OCI-LY7 (cell line): ENCODE data around the gene ODF4. TPM values are rescaled to one million over a fixed set of nuclear protein-coding genes. Genes with fewer than 3 reads are reported as not detected.
"Not testable (repeated sequence)": the region's sequence is repeated elsewhere in the genome, so short reads cannot be mapped to it uniquely, and the experiment has no call there.

Source experiments
- BruUV-seq: library from RNA; stranded (reverse); fragments of 400-500 nt; replicated peaks from 2 replicates; lab custom pipeline; 2021; lab: Mats Ljungman, UMichigan
- CTCF ChIA-PET: fragments of 300-600 bp; sonication (Branson Sonifier 250); formaldehyde crosslinking; loops from one replicate; lab custom pipeline; 2022; ENCODE audit warnings: antibody characterized with exemption; ENCODE audit not compliant: unreplicated experiment; lab: Charles Lee
- POLR2A ChIA-PET: fragments of 300-600 bp; sonication (Branson Sonifier 250); formaldehyde crosslinking; loops from one replicate; lab custom pipeline; 2022; ENCODE audit warnings: antibody characterized with exemption; lab: Charles Lee
- DNase-seq: peaks from one replicate; pipeline ENCODE4 v3.0.0-alpha.2; 2015; ENCODE audit warnings: low spot score
- H2AFZ ChIP-seq: fragments of 200-600 bp; sonication (generic), shearing (Covaris generic); 2 replicates; pipeline ENCODE4 v1.6.1; 2014; ENCODE audit warnings: mild to moderate bottlenecking, antibody characterized with exemption, low read length, moderate library complexity
- H3K27ac ChIP-seq: fragments of 200-600 bp; sonication (generic); 2 replicates; pipeline ENCODE4 v1.5.1; 2014; ENCODE audit warnings: mixed run types, low read depth, mild to moderate bottlenecking, moderate library complexity, low read length, inconsistent platforms; ENCODE audit not compliant: poor library complexity, severe bottlenecking
- H3K36me3 ChIP-seq: fragments of 200-600 bp; sonication (generic); 2 replicates; pipeline ENCODE4 v1.6.1; 2014; ENCODE audit warnings: mild to moderate bottlenecking, antibody characterized with exemption, low read length, moderate library complexity, mixed read lengths; ENCODE audit not compliant: insufficient read depth
- H3K4me1 ChIP-seq: fragments of 200-600 bp; sonication (generic); 2 replicates; pipeline ENCODE4 v1.5.1; 2014; ENCODE audit warnings: mild to moderate bottlenecking, low read length; ENCODE audit not compliant: insufficient read depth, poor library complexity, severe bottlenecking
- H3K4me2 ChIP-seq: fragments of 200-600 bp; sonication (generic); 2 replicates; pipeline ENCODE4 v1.6.1; 2014; ENCODE audit warnings: mild to moderate bottlenecking, low read length
- H3K4me3 ChIP-seq: fragments of 200-600 bp; sonication (generic); 2 replicates; pipeline ENCODE4 v1.5.1; 2014; ENCODE audit warnings: mild to moderate bottlenecking, low read depth, low read length; ENCODE audit not compliant: poor library complexity, severe bottlenecking
- H3K79me2 ChIP-seq: fragments of 200-600 bp; sonication (generic); 2 replicates; pipeline ENCODE4 v1.6.1; 2016; ENCODE audit warnings: low read depth, mild to moderate bottlenecking, low read length, moderate library complexity, mixed read lengths; ENCODE audit not compliant: insufficient read depth
- H3K9me2 ChIP-seq: fragments of 200-600 bp; sonication (generic); 2 replicates; pipeline ENCODE4 v1.6.1; 2016; ENCODE audit warnings: mild to moderate bottlenecking, low read length, mixed read lengths; ENCODE audit not compliant: insufficient read depth
- H3K9me3 ChIP-seq: fragments of 200-600 bp; sonication (generic); 2 replicates; pipeline ENCODE4 v1.6.1; 2014; ENCODE audit warnings: mild to moderate bottlenecking, mixed run types, low read length, mixed read lengths
- H4K20me1 ChIP-seq: fragments of 200-600 bp; sonication (generic); 2 replicates; pipeline ENCODE4 v1.6.1; 2014; ENCODE audit warnings: mild to moderate bottlenecking, antibody characterized with exemption, low read length, moderate library complexity, mixed read lengths; ENCODE audit not compliant: insufficient read depth
- CTCF ChIP-seq: fragments of 200-600 bp; sonication (generic); conservative IDR thresholded peaks from 2 replicates; pipeline ENCODE4 v1.5.1; 2014; ENCODE audit warnings: mild to moderate bottlenecking, antibody characterized with exemption, low read length, moderate library complexity, mixed read lengths
- EZH2phosphoT487 ChIP-seq: fragments of 200-600 bp; sonication (generic); IDR thresholded peaks from 2 replicates; pipeline ENCODE4 v1.6.1; 2018; ENCODE audit warnings: low read depth, borderline replicate concordance, mild to moderate bottlenecking, mixed run types, antibody characterized with exemption, low read length, moderate library complexity, mixed read lengths
- intact Hi-C: fragments of 100-400 bp; cut with micrococcal nuclease; formaldehyde crosslinking; loops from one replicate; pipeline ENCODE4 v1.10.0; 2022; ENCODE audit not compliant: unreplicated experiment
- small RNA-seq: library from RNA; depleted of rRNA; stranded (forward); fragments of <200 nt; gene quantifications from one replicate; pipeline ENCODE3, GENCODE V24; 2014
- total RNA-seq, 2 experiments: library from RNA; depleted of rRNA in 1 of 2; stranded (reverse); fragments of >200 nt in 1 of 2; shearing (Covaris generic) in 1 of 2; gene quantifications; 2 replicates each; pipeline ENCODE4 v1.2.3, GENCODE V29; 2014 to 2022

The ODF4 gene
- total RNA-seq, 2 experiments from 2014 or later, result not detected

DNA sequence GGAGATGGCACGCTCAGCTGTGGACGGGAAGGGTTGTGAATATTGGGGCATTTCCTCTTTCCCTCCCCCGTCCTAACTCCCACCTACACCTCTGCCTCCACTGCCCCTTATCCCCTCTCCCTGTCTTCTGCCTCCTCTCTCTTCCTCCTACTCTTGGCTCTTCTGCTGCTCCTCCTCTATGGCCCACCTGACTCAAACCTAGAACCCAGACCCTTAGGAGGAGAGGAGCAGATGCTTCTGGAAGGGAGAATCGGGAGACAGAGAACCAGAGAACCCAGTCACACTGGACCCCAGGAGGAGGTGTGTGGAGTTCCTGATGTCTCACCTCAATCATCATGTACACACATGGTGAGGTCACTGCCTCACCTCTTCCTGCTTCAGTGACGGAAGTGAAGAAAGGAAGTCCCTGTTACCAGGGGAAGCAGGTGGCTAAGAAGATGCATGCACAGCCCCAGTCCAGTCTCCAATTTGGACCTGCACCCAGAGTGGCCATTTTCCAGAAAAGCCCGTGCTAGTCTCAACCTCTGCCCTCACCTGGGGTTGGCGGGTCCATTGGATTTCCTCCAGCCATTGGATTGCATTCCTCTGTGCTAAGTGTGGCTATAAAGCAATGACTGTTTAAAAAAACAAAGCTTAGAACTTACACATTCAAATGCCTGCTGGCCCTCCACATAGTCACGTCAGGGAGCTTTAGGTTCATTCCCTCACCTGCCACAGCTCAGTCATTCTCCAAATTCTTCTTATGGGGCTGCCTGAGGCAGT, 54.0 kb downstream of the ODF4 start:
- POLR2A ChIA-PET, result interaction anchor here (0.6 to 2.2 kb wide), 4 partner anchors 10 to 508 kb away, joined by 3 to 5 read pairs (median 4); no protein-coding TSS in a partner anchor
- H4K20me1 ChIP-seq, result no peaks in the 10 kb centered on the region
- H3K27ac ChIP-seq, result no peak overlapping the region
- H3K36me3 ChIP-seq, result no peaks in the 10 kb centered on the region
- BruUV-seq, result no TSS peak
- DNase-seq, result peak; percentile 71
- H3K4me2 ChIP-seq, result peak overlapping the region; percentile 33
- H3K4me3 ChIP-seq, result no peak overlapping the region
- peak overlapping the region; percentile 58 for H2AFZ ChIP-seq
- H3K4me1 ChIP-seq, result peaks cover 12% of the 10 kb centered on the region
- no peak for TF ChIP-seq EZH2phosphoT487
- no peak for TF ChIP-seq CTCF
- no peaks in the 10 kb centered on the region for H3K79me2 ChIP-seq
- no peaks in the 10 kb centered on the region for H3K9me3 ChIP-seq
- CTCF ChIA-PET, result no interaction called here
- no peaks in the 10 kb centered on the region for H3K9me2 ChIP-seq
- intact Hi-C loops, result no loop called here

GRCh38 chr17:8394497-8394896, 54.9 kb downstream of the ODF4 start:
- BruUV-seq, H3K4me3 ChIP-seq, H3K9me2 ChIP-seq, H3K27ac ChIP-seq, H3K4me2 ChIP-seq, H3K79me2 ChIP-seq, H4K20me1 ChIP-seq, intact Hi-C loops, DNase-seq, CTCF ChIA-PET, H3K36me3 ChIP-seq, H2AFZ ChIP-seq, H3K9me3 ChIP-seq: not testable (repeated sequence)
- POLR2A ChIA-PET, result interaction anchor here (0.5 to 2.2 kb wide), 4 partner anchors 11 to 66 kb away, joined by 3 to 5 read pairs (median 4); no protein-coding TSS in a partner anchor
- peaks cover 12% of the 10 kb centered on the region for H3K4me1 ChIP-seq

Small RNA genes within 50 kb of the gene (small RNA-seq; reads per million reads assigned to genes)
- not detected for gene RF00265

Other genes starting within 250 kb of the ODF4 start
- not detected in 2 replicates for gene ALOXE3, start 221.3 kb upstream of the ODF4 start, total RNA-seq (2014; rRNA removed; shearing (Covaris generic))
- 0.10 TPM in 1 of 2 replicates, not detected in the other for gene ALOXE3, start 221.3 kb upstream of the ODF4 start, total RNA-seq (2022)
- 0.44 and 0.75 TPM in 2 replicates for gene HES7, start 215.7 kb upstream of the ODF4 start, total RNA-seq (2014; rRNA removed; shearing (Covaris generic))
- gene HES7, start 215.7 kb upstream of the ODF4 start, total RNA-seq (2022), result 4.6 and 5.8 TPM in 2 replicates
- gene PER1, start 187.4 kb upstream of the ODF4 start, total RNA-seq (2014; rRNA removed; shearing (Covaris generic)), result 13.9 and 15.4 TPM in 2 replicates
- 38.0 and 48.0 TPM in 2 replicates for gene PER1, start 187.4 kb upstream of the ODF4 start, total RNA-seq (2022)
- gene VAMP2, start 176.9 kb upstream of the ODF4 start, total RNA-seq (2014; rRNA removed; shearing (Covaris generic)), result 10.4 and 21.2 TPM in 2 replicates
- 40.9 and 45.1 TPM in 2 replicates for gene VAMP2, start 176.9 kb upstream of the ODF4 start, total RNA-seq (2022)
- 34.6 and 57.0 TPM in 2 replicates for gene TMEM107, start 163.5 kb upstream of the ODF4 start, total RNA-seq (2014; rRNA removed; shearing (Covaris generic))
- gene TMEM107, start 163.5 kb upstream of the ODF4 start, total RNA-seq (2022), result 43.9 and 45.4 TPM in 2 replicates
- gene BORCS6, start 149.7 kb upstream of the ODF4 start, total RNA-seq (2014; rRNA removed; shearing (Covaris generic)), result 13.9 and 14.3 TPM in 2 replicates
- 12.0 and 12.7 TPM in 2 replicates for gene BORCS6, start 149.7 kb upstream of the ODF4 start, total RNA-seq (2022)
- gene AURKB, start 129.3 kb upstream of the ODF4 start, total RNA-seq (2014; rRNA removed; shearing (Covaris generic)), result 248 and 283 TPM in 2 replicates
- gene AURKB, start 129.3 kb upstream of the ODF4 start, total RNA-seq (2022), result 310 and 323 TPM in 2 replicates
- gene CTC1, start 91.8 kb upstream of the ODF4 start, total RNA-seq (2014; rRNA removed; shearing (Covaris generic)), result 36.2 and 50.3 TPM in 2 replicates
- gene CTC1, start 91.8 kb upstream of the ODF4 start, total RNA-seq (2022), result 97.6 and 122 TPM in 2 replicates
- 114 and 122 TPM in 2 replicates for gene PFAS, start 90.6 kb upstream of the ODF4 start, total RNA-seq (2014; rRNA removed; shearing (Covaris generic))
- 170 and 180 TPM in 2 replicates for gene PFAS, start 90.6 kb upstream of the ODF4 start, total RNA-seq (2022)
- 30.6 and 32.2 TPM in 2 replicates for gene RANGRF, start 51.2 kb upstream of the ODF4 start, total RNA-seq (2014; rRNA removed; shearing (Covaris generic))
- gene RANGRF, start 51.2 kb upstream of the ODF4 start, total RNA-seq (2022), result 43.3 and 46.7 TPM in 2 replicates
- 3.9 and 4.5 TPM in 2 replicates for gene SLC25A35, start 44.4 kb upstream of the ODF4 start, total RNA-seq (2014; rRNA removed; shearing (Covaris generic))
- gene SLC25A35, start 44.4 kb upstream of the ODF4 start, total RNA-seq (2022), result 23.8 and 27.8 TPM in 2 replicates
- gene ARHGEF15, start 29.6 kb upstream of the ODF4 start, total RNA-seq (2014; rRNA removed; shearing (Covaris generic)), result not detected in 2 replicates
- gene ARHGEF15, start 29.6 kb upstream of the ODF4 start, total RNA-seq (2022), result not detected in 2 replicates
- 4,013 and 5,038 TPM in 2 replicates for gene RPL26, start 43.4 kb downstream of the ODF4 start, total RNA-seq (2014; rRNA removed; shearing (Covaris generic))
- gene RPL26, start 43.4 kb downstream of the ODF4 start, total RNA-seq (2022), result 3,139 and 3,331 TPM in 2 replicates
- 0.06 TPM in 1 of 2 replicates, not detected in the other for gene RNF222, start 58.0 kb downstream of the ODF4 start, total RNA-seq (2014; rRNA removed; shearing (Covaris generic))
- gene RNF222, start 58.0 kb downstream of the ODF4 start, total RNA-seq (2022), result 0.15 TPM in 2 replicates
- gene NDEL1, start 96.0 kb downstream of the ODF4 start, total RNA-seq (2014; rRNA removed; shearing (Covaris generic)), result 37.9 and 40.0 TPM in 2 replicates
- 65.7 and 69.9 TPM in 2 replicates for gene NDEL1, start 96.0 kb downstream of the ODF4 start, total RNA-seq (2022)